Mucosa of gallbladder (tissue), 1 donor: ENCODE results near the gene PML. TPM values are rescaled to one million over a fixed set of nuclear protein-coding genes. Genes with fewer than 3 reads are reported as not detected.

ENCODE experiments used
- total RNA-seq: library from RNA; stranded (reverse); gene quantifications from one replicate; pipeline ENCODE4 v1.2.1, GENCODE V29; 2021
- donor health status: DM: no; HTN: no; CAD: no.

The PML gene
- total RNA-seq, 1 donor from 2014 or later: 59.6 TPM

Other genes starting within 250 kb of the PML start
- 13.8 TPM for gene INSYN1, start 241.4 kb upstream of the PML start, total RNA-seq
- gene TBC1D21, start 121.2 kb upstream of the PML start, total RNA-seq: not detected
- gene LOXL1, start 68.3 kb upstream of the PML start, total RNA-seq: 20.2 TPM
- gene STOML1, start 2.4 kb upstream of the PML start, total RNA-seq: 20.3 TPM
- gene GOLGA6A, start 87.8 kb downstream of the PML start, total RNA-seq: not detected
- 1.8 TPM for gene ISLR2, start 135.9 kb downstream of the PML start, total RNA-seq
- 53.0 TPM for gene ISLR, start 179.0 kb downstream of the PML start, total RNA-seq
- 0.75 TPM for gene STRA6, start 208.1 kb downstream of the PML start, total RNA-seq
- 1.0 TPM for gene CCDC33, start 241.6 kb downstream of the PML start, total RNA-seq